ENCODE measurements around the gene ITGA2B. TPM values are rescaled to one million over a fixed set of nuclear protein-coding genes. Genes with fewer than 3 reads are reported as not detected.

ITGA2B gene
- total RNA-seq, 1 donor from 2014 or later: 2.6 TPM

DNA sequence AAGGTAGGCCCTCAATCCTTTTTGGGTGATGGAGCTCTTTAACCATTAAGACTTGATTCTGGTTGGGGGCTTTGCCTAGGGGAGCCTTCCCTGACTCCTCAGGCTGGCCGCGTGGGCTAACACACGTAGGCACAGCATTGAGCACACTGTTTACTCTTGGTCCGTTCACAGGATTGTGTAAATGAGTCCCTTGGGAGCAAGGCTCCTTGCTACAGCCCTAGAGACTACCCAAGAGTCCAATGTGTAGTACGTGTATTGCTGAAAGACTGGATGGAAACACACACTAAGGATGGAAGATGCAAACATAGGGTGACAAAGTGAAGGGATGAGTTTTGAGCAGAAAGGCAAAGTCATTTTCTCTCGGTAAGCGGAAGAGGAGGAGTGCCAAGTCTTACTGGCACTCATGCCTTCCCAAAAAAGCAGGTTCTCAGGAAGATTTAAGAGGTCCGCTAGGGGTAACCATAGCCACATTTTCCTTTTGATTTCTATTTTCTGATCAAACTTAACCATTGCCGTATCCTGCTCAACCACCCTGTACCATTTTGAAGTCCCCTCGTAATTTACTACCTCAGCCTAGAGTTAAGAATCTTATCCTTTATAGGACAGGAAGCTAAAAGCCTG lies 911 bp upstream of the ITGA2B start:
- peaks cover 0 to 9% (median 6%) of the 10 kb centered on the region in 3 donors for H3K4me1 ChIP-seq (ENCODE audit: control insufficient read depth in 3 of 3, insufficient read depth in 3 of 3, low read length in 3 of 3)
- no peaks in the 10 kb centered on the region for H3K9me3 ChIP-seq (ENCODE audit: control insufficient read depth in 3 of 3, low read length in 3 of 3)
- peaks cover 0 to 12% (median 11%) of the 10 kb centered on the region in 3 donors for H3K27me3 ChIP-seq (ENCODE audit: control insufficient read depth in 3 of 3, insufficient read depth in 3 of 3, low read length in 3 of 3)
- H3K36me3 ChIP-seq (ENCODE audit: control insufficient read depth in 3 of 3, insufficient read depth in 3 of 3, low read length in 3 of 3): no peaks in the 10 kb centered on the region
- H3K27ac ChIP-seq (ENCODE audit: low read depth, low read length): no peak overlapping the region
- H3K4me3 ChIP-seq (ENCODE audit: low read length in 3 of 3): no peak overlapping the region
- no peak overlapping the region for H3K9ac ChIP-seq (ENCODE audit: low read depth in 1 of 3, low read length in 3 of 3)

DNA sequence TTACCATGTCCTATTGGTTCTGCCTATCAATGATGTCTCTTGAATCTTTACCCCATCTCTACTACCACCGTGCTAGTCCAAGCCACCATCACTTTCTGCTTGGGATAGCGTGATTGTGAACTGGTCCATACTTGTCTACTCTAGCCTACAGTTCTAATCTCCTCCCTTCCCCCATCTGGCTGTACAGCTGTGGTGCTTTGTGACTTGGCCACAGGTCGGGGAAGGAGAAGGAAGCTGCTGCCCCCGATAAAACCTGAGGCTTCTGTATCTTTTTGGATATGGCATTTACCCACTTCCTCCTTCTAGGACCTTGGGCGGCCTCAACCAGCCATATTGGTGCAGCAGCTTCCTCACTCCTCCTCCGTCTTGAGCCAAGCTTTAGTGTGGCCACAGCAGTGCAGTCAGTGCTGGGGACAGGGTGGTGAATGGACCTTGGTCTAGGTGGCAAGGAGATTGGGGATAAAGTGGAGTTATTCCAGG lies 314 bp upstream of the ITGA2B start:
- Histone ChIP-seq H3K9ac (ENCODE audit: low read depth in 1 of 3, low read length in 3 of 3) (no peak overlapping the region), H3K27ac (ENCODE audit: low read depth, low read length) (no peak overlapping the region), H3K4me1 (ENCODE audit: control insufficient read depth in 3 of 3, insufficient read depth in 3 of 3, low read length in 3 of 3) (peaks cover 4 to 14% (median 8%) of the 10 kb centered on the region in 3 donors), H3K9me3 (ENCODE audit: control insufficient read depth in 3 of 3, low read length in 3 of 3) (no peaks in the 10 kb centered on the region), H3K27me3 (ENCODE audit: control insufficient read depth in 3 of 3, insufficient read depth in 3 of 3, low read length in 3 of 3) (peaks cover 4 to 16% (median 15%) of the 10 kb centered on the region in 3 donors), H3K36me3 (ENCODE audit: control insufficient read depth in 3 of 3, insufficient read depth in 3 of 3, low read length in 3 of 3) (no peaks in the 10 kb centered on the region), H3K4me3 (ENCODE audit: low read length in 3 of 3) (no peak overlapping the region)

DNA sequence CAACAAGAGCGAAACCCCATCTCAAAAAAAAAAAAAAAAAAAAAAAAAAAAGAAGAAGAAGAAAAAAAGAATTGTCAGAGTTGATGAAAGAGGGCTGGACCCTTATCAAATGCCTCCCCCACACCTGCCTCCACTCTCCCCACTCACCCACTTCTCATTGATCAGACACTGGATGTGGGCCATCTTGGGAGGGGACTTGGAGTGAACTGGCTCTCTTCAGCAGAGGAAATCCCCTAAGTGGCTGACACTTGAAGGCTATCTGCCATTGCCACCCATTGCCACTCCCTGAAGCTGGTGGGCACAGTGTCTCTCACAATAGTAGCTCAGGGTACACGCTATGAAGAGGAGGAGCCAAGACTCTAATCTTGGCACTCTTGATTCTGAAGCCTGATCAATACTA lies 1.6 kb downstream of the ITGA2B start:
- H3K4me1 ChIP-seq (ENCODE audit: control insufficient read depth in 3 of 3, insufficient read depth in 3 of 3, low read length in 3 of 3): peaks cover 6 to 19% (median 11%) of the 10 kb centered on the region in 3 donors
- no peaks in the 10 kb centered on the region for H3K9me3 ChIP-seq (ENCODE audit: control insufficient read depth in 3 of 3, low read length in 3 of 3)
- no peak overlapping the region for H3K4me3 ChIP-seq (ENCODE audit: low read length in 3 of 3)
- no peak overlapping the region for H3K9ac ChIP-seq (ENCODE audit: low read depth in 1 of 3, low read length in 3 of 3)
- H3K27ac ChIP-seq (ENCODE audit: low read depth, low read length): no peak overlapping the region
- peaks cover 20 to 34% (median 34%) of the 10 kb centered on the region in 3 donors for H3K27me3 ChIP-seq (ENCODE audit: control insufficient read depth in 3 of 3, insufficient read depth in 3 of 3, low read length in 3 of 3)
- no peaks in the 10 kb centered on the region for H3K36me3 ChIP-seq (ENCODE audit: control insufficient read depth in 3 of 3, insufficient read depth in 3 of 3, low read length in 3 of 3)

DNA sequence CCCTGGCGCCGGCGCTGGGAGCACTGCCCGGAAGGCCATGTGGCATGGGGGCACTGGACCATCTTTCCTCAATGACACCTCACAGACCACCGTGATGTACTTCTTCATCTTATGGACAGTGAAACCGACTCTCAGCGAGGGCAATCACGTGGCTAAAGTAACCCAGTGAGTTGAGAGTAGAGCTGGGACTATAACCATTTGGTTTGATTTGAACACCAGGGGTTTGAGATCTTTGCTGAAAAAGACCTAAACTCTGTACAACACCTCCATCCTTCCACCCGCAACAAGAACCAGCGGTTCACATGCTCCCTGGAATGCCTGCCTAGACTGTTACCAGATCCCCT lies 3.3 kb downstream of the ITGA2B start:
- no peaks in the 10 kb centered on the region for H3K9me3 ChIP-seq (ENCODE audit: control insufficient read depth in 3 of 3, low read length in 3 of 3)
- H3K4me3 ChIP-seq (ENCODE audit: low read length in 3 of 3): no peak overlapping the region
- no peak overlapping the region for H3K27ac ChIP-seq (ENCODE audit: low read depth, low read length)
- H3K4me1 ChIP-seq (ENCODE audit: control insufficient read depth in 3 of 3, insufficient read depth in 3 of 3, low read length in 3 of 3): peaks cover 6 to 19% (median 11%) of the 10 kb centered on the region in 3 donors
- no peak overlapping the region for H3K9ac ChIP-seq (ENCODE audit: low read depth in 1 of 3, low read length in 3 of 3)
- H3K27me3 ChIP-seq (ENCODE audit: control insufficient read depth in 3 of 3, insufficient read depth in 3 of 3, low read length in 3 of 3): peaks cover 25 to 38% (median 37%) of the 10 kb centered on the region in 3 donors
- no peaks in the 10 kb centered on the region for H3K36me3 ChIP-seq (ENCODE audit: control insufficient read depth in 3 of 3, insufficient read depth in 3 of 3, low read length in 3 of 3)

DNA sequence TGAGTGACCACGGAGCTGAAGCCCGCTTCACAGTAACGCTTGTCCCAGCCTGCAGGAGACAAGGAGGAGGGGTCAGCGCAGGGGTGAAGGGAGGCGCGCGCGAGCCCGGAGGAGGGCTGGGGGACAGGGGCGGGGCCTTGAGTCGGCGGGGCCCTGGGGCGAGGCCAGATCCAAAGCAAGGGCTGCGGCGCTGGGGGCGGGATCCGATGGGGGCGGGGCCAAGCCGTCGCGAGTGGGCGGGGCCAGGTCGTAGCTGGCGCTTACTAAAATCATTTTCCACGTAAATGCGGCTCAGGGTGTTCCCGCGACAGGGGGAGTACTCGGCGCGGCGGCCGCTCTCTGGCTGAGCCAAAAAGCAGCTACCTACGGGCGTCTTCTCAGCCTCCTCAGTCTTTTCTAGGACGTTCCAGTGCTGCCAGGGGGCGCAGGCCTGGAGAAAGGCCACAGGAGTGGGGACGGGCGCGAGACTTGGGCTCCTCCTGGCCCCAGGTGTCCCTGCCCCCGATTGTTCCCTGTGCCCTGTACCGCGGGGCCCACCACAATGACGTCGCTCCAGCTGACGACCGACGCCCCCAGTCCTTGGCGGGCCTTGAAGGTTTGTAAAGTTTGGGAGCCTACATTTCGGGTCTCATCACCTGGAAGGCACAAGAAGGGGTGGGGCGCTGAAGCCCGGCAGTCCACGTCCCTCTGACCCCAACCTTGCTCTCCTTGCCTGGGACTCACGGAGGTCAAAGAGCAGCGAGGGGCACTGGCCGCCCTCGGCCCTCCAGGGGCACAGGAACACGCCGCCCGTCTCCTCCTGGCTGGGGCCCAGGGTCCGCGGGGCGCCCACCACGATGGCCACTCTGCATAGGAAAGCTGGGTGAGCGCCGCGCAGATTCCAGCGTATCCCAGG lies 3.9 kb downstream of the ITGA2B start:
- Histone ChIP-seq H3K36me3 (ENCODE audit: control insufficient read depth in 3 of 3, insufficient read depth in 3 of 3, low read length in 3 of 3) (no peaks in the 10 kb centered on the region), H3K27ac (ENCODE audit: low read depth, low read length) (no peak overlapping the region), H3K4me3 (ENCODE audit: low read length in 3 of 3) (peak overlapping the region; percentile 49 to 67 (median 62)), H3K9me3 (ENCODE audit: control insufficient read depth in 3 of 3, low read length in 3 of 3) (no peaks in the 10 kb centered on the region), H3K27me3 (ENCODE audit: control insufficient read depth in 3 of 3, insufficient read depth in 3 of 3, low read length in 3 of 3) (peaks cover 27 to 42% (median 41%) of the 10 kb centered on the region in 3 donors), H3K9ac (ENCODE audit: low read depth in 1 of 3, low read length in 3 of 3) (peak overlapping the region in 2 of 3 donors; percentile 45 to 53), H3K4me1 (ENCODE audit: control insufficient read depth in 3 of 3, insufficient read depth in 3 of 3, low read length in 3 of 3) (peaks cover 6 to 19% (median 11%) of the 10 kb centered on the region in 3 donors)

DNA sequence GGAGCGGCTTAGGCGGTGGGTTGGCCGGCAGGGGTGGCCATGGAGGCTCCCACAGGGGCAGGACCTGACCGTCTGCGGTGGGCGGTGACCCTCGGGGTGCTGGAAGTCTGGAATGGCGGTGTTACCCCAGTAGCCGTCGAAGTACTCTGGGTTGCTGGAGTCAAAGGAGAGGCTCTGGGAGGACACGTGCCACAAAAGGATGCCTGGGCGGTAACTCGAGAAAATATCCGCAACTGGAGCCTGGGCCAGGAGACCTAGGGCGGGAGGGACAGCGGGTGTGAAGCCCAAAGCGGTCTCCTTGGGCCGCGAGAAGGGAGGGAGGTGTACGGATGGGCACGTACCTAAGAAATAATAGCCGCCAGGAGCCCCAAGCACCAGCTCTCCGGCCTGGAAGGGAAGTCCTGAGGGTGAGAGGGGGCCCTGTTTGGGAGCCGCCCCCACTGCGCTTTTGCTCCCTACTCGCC lies 4.6 kb downstream of the ITGA2B start:
- peak overlapping the region; percentile 48 to 67 (median 62) for H3K4me3 ChIP-seq (ENCODE audit: low read length in 3 of 3)
- peak overlapping the region in 2 of 3 donors; percentile 45 to 53 for H3K9ac ChIP-seq (ENCODE audit: low read depth in 1 of 3, low read length in 3 of 3)
- peaks cover 32 to 49% (median 46%) of the 10 kb centered on the region in 3 donors for H3K27me3 ChIP-seq (ENCODE audit: control insufficient read depth in 3 of 3, insufficient read depth in 3 of 3, low read length in 3 of 3)
- no peaks in the 10 kb centered on the region for H3K36me3 ChIP-seq (ENCODE audit: control insufficient read depth in 3 of 3, insufficient read depth in 3 of 3, low read length in 3 of 3)
- no peaks in the 10 kb centered on the region for H3K9me3 ChIP-seq (ENCODE audit: control insufficient read depth in 3 of 3, low read length in 3 of 3)
- peaks cover 6 to 19% (median 11%) of the 10 kb centered on the region in 3 donors for H3K4me1 ChIP-seq (ENCODE audit: control insufficient read depth in 3 of 3, insufficient read depth in 3 of 3, low read length in 3 of 3)
- no peak overlapping the region for H3K27ac ChIP-seq (ENCODE audit: low read depth, low read length)

DNA sequence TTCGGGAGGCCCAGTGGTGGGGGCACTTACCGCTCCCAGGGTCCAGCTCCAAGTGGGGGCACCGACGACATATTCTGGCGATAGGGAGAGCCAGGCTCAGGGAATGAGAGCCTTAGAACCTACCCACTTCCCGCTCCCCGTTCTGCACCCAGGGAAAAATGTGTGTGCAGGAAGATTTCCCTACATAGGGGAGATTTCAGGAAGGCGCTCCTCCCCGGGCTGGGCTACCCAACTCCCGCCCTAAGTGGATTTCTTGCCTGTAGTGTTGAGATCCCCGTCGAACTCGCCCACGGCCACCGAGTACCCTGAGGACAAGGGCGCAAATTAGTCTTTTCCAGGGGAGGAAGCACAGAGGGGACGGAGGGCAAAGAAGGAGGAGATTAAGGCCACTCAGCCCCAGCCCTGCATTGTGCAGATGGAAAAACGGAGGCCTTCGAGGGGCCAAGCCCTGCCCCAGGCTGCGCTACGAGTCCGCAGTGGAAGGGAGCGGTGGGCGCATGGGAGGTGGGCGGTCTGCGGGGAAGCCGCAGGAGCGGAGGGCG lies 5.1 kb downstream of the ITGA2B start:
- Histone ChIP-seq H3K9me3 (ENCODE audit: control insufficient read depth in 3 of 3, low read length in 3 of 3) (no peaks in the 10 kb centered on the region), H3K27ac (ENCODE audit: low read depth, low read length) (no peak overlapping the region), H3K4me3 (ENCODE audit: low read length in 3 of 3) (peak overlapping the region in 1 of 3 donors; percentile 67), H3K27me3 (ENCODE audit: control insufficient read depth in 3 of 3, insufficient read depth in 3 of 3, low read length in 3 of 3) (peaks cover 32 to 52% (median 46%) of the 10 kb centered on the region in 3 donors), H3K36me3 (ENCODE audit: control insufficient read depth in 3 of 3, insufficient read depth in 3 of 3, low read length in 3 of 3) (no peaks in the 10 kb centered on the region), H3K4me1 (ENCODE audit: control insufficient read depth in 3 of 3, insufficient read depth in 3 of 3, low read length in 3 of 3) (peaks cover 6 to 19% (median 11%) of the 10 kb centered on the region in 3 donors), H3K9ac (ENCODE audit: low read depth in 1 of 3, low read length in 3 of 3) (peak overlapping the region in 1 of 3 donors; percentile 45)

DNA sequence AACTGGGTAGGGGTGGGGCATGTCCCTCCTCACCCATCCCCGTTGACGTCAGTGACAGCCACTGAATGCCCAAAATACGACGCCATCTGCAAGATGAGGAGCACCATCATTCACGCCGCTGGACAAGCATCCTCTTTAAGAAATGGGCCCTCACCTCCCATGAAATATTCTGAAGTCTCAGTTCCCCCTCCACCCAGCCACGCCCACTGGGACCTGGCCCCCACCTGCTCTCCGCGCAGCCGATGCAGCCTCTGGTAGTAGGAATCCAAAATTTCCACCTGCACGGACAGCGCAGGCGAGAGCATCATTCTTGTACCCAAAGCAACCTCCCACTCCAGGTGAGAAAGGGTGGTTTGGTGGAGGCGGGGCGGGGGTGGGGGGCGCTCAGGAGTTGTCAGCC lies 5.6 kb downstream of the ITGA2B start:
- H3K9me3 ChIP-seq (ENCODE audit: control insufficient read depth in 3 of 3, low read length in 3 of 3): no peaks in the 10 kb centered on the region
- H3K9ac ChIP-seq (ENCODE audit: low read depth in 1 of 3, low read length in 3 of 3): no peak overlapping the region
- no peaks in the 10 kb centered on the region for H3K36me3 ChIP-seq (ENCODE audit: control insufficient read depth in 3 of 3, insufficient read depth in 3 of 3, low read length in 3 of 3)
- no peak overlapping the region for H3K4me3 ChIP-seq (ENCODE audit: low read length in 3 of 3)
- peaks cover 32 to 52% (median 46%) of the 10 kb centered on the region in 3 donors for H3K27me3 ChIP-seq (ENCODE audit: control insufficient read depth in 3 of 3, insufficient read depth in 3 of 3, low read length in 3 of 3)
- no peak overlapping the region for H3K27ac ChIP-seq (ENCODE audit: low read depth, low read length)
- peaks cover 6 to 19% (median 11%) of the 10 kb centered on the region in 3 donors for H3K4me1 ChIP-seq (ENCODE audit: control insufficient read depth in 3 of 3, insufficient read depth in 3 of 3, low read length in 3 of 3)

DNA sequence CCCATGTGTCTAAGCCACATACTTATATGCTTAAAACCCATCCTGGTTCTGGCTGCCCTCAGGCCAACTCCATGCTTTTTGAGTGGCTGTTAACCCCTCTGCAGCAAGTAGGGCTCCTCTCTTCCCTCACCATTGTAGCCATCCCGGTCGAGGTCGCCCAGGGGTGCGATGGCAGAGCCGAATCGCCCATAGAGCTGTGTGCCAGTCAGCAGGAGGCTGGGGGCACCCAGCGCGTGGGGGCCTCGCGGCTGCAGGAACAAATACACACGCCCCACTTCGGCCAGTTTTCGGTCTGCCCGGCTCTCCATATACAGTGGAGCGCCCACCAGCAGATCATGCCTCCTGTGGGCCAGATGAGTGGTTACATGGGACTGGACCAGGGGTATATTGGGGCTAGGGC lies 6.1 kb downstream of the ITGA2B start:
- H3K4me1 ChIP-seq (ENCODE audit: control insufficient read depth in 3 of 3, insufficient read depth in 3 of 3, low read length in 3 of 3): peaks cover 6 to 19% (median 11%) of the 10 kb centered on the region in 3 donors
- H3K4me3 ChIP-seq (ENCODE audit: low read length in 3 of 3): no peak overlapping the region
- H3K36me3 ChIP-seq (ENCODE audit: control insufficient read depth in 3 of 3, insufficient read depth in 3 of 3, low read length in 3 of 3): no peaks in the 10 kb centered on the region
- H3K9ac ChIP-seq (ENCODE audit: low read depth in 1 of 3, low read length in 3 of 3): no peak overlapping the region
- H3K27me3 ChIP-seq (ENCODE audit: control insufficient read depth in 3 of 3, insufficient read depth in 3 of 3, low read length in 3 of 3): peaks cover 32 to 52% (median 46%) of the 10 kb centered on the region in 3 donors
- H3K27ac ChIP-seq (ENCODE audit: low read depth, low read length): no peak overlapping the region
- no peaks in the 10 kb centered on the region for H3K9me3 ChIP-seq (ENCODE audit: control insufficient read depth in 3 of 3, low read length in 3 of 3)
